Gastroesophageal sphincter (tissue), 4 donors: Measurements from ENCODE around the gene ZCCHC14. TPM values are rescaled to one million over a fixed set of nuclear protein-coding genes. Genes with fewer than 3 reads are reported as not detected.
A peak's percentile ranks its signal among the peaks of the same experiment; 100 is the strongest.

Experiments
- ATAC-seq: fragments of 150-250 bp; one replicate; pipeline ENCODE4 v1.9.1; 2016; ENCODE audit warnings: mild to moderate bottlenecking, moderate library complexity
- H3K27ac ChIP-seq, 4 donors: fragments of 200-600 bp; sonication (generic) in 3 of 4; 1 replicate in 3 of 4; 2 replicates in 1 of 4; pipeline ENCODE4 v1.5.1; 2016 to 2019
- H3K27me3 ChIP-seq: fragments of 200-600 bp; sonication (generic); one replicate; pipeline ENCODE4 v1.5.1; 2019
- H3K36me3 ChIP-seq, 2 donors: fragments of 200-600 bp; sonication (generic); one replicate each; pipeline ENCODE4 v1.5.1; 2019; ENCODE audit warnings: control low read depth in 1 of 2
- H3K4me1 ChIP-seq, 3 donors: fragments of 200-600 bp; sonication (generic); 1 replicate in 2 of 3; 2 replicates in 1 of 3; pipeline ENCODE4 v1.5.1; 2016 to 2019; ENCODE audit warnings: control low read depth in 2 of 3
- H3K4me3 ChIP-seq, 2 donors: fragments of 200-600 bp; sonication (generic); one replicate each; pipeline ENCODE4 v1.5.1; 2019; ENCODE audit warnings: mild to moderate bottlenecking in 1 of 2, moderate library complexity in 1 of 2
- H3K9me3 ChIP-seq, 3 donors: fragments of 200-600 bp; sonication (generic); one replicate each; pipeline ENCODE4 v1.5.1; 2017 to 2019; ENCODE audit warnings: control low read depth in 2 of 3
- CTCF ChIP-seq, 4 experiments: fragments of 200-600 bp in 2 of 4; fragments of 450-650 bp in 2 of 4; sonication (generic) in 1 of 4; IDR thresholded peaks; one replicate each; pipeline ENCODE4 v1.5.1; 2017 to 2019; ENCODE audit warnings: antibody characterized with exemption in 4 of 4, mild to moderate bottlenecking in 2 of 4, moderate library complexity in 2 of 4
- EP300 ChIP-seq: sonication (generic); formaldehyde crosslinking; IDR thresholded peaks from one replicate; pipeline ENCODE4 v1.6.1; 2017; ENCODE audit warnings: antibody characterized with exemption, mild to moderate bottlenecking
- POLR2A ChIP-seq, 2 donors: fragments of 450-650 bp; IDR thresholded peaks; one replicate each; pipeline ENCODE4 v1.6.1; 2017; ENCODE audit warnings: antibody characterized with exemption in 2 of 2, mild to moderate bottlenecking in 2 of 2, moderate library complexity in 1 of 2
- POLR2AphosphoS5 ChIP-seq: sonication (generic); formaldehyde crosslinking; IDR thresholded peaks from one replicate; pipeline ENCODE4 v1.6.1; 2017; ENCODE audit warnings: antibody characterized with exemption
- WGBS, 2 donors: methylation state at CpG; one replicate each; pipeline ENCODE4 v1.1.5; 2018; ENCODE audit warnings: low coverage in 1 of 2; 5-methylcytosine and 5-hydroxymethylcytosine counted together
- total RNA-seq, 4 donors: library from RNA; depleted of rRNA; stranded (reverse); fragments of >200 nt; gene quantifications; one replicate each; pipeline ENCODE4 v1.1.0, GENCODE V29; 2016

Gene ZCCHC14
- total RNA-seq, 4 donors from 2014 or later, result 15.5 to 24.9 (median 19.9) TPM

DNA sequence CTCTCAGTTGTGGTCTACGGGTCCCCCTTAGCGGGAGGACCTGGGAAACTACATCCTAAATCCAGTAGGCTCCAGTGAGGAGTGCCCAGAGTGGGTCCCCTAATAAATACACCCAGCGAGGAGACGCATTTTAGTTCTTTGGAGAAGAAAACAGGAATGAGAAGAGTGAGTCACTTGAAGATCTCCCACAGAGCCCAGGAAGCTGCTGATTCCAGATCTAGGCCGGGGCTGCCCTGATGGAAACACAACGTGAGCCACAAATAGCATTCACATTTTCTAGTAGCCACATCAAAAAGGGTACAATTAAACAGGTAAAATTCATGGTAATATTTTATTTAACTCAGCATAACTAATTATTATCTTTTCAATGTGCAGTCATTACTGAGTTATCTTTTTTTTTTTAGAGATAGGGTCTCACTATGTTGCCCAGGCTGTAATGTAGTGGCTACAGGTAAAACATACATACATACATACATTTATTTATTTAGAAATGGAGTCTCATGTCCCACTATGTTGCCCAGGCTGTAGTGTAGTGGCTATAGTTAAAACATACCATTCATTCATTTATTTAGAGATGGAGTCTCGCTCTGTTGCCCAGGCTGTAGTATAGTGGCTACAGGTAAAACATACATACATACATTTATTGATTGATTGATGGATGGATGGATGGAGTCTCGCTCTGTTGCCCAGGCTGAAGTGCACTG lies 130.8 kb downstream of the ZCCHC14 start:
- 89 to 92% methylated on average over 4 to 6 of the region's 8 CpGs for WGBS, 2 donors
- Histone ChIP-seq H3K4me3 (no peak overlapping the region), H3K36me3 (peaks cover 0 to 74% of the 10 kb centered on the region in 2 donors), H3K27me3 (no peaks in the 10 kb centered on the region), H3K27ac (peak overlapping the region in 2 of 4 donors; percentile 77 to 82), H3K4me1 (peaks cover 0 to 42% (median 13%) of the 10 kb centered on the region in 3 donors), H3K9me3 (no peaks in the 10 kb centered on the region)
- no peak for ATAC-seq
- TF ChIP-seq POLR2A (IDR thresholded peaks at IDR 0.05) (no peak), CTCF (IDR thresholded peaks at IDR 0.05) (no peak), POLR2AphosphoS5 (no peak), EP300 (no peak)

- 94% methylated on average over 8 to 10 of the region's 16 CpGs for WGBS, 2 donors
- ATAC-seq, result no peak
- Histone ChIP-seq H3K4me1 (peaks cover 0 to 35% (median 13%) of the 10 kb centered on the region in 3 donors), H3K9me3 (no peaks in the 10 kb centered on the region), H3K27me3 (no peaks in the 10 kb centered on the region), H3K4me3 (no peak overlapping the region), H3K27ac (no peak overlapping the region), H3K36me3 (peaks cover 0 to 77% of the 10 kb centered on the region in 2 donors)
- TF ChIP-seq CTCF (IDR thresholded peaks at IDR 0.05) (no peak), POLR2A (IDR thresholded peaks at IDR 0.05) (no peak)
These were observed 131.8 kb downstream of the ZCCHC14 start for GRCh38 chr16:87360862-87361610.

- H3K36me3 ChIP-seq, result peaks cover 0 to 82% of the 10 kb centered on the region in 2 donors
- 91% methylated on average over 4 of the region's 7 CpGs; no CpG with 5 or more reads in 1 of the 2 donors for WGBS, 2 donors
These were observed 133.7 kb downstream of the ZCCHC14 start for GRCh38 chr16:87359121-87359520.

DNA sequence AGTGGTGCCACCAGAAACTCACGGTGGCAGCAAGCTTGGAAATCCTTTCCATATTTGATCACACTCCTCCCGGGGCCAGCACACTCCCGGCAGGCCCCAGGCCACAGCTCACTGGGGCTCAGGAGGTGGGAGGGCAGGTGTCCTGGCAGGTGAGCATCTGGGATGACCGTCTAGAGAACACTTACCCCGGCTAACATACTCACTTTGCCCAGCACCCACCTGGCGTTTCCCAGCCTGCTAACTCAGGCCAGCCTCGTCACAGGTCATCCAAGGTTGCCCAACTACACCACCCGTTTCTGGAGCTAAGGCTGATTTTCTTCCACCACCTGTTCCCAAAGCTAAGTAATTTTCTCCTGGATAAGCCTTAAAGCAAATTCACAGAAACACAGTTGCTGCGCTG lies 134.1 kb downstream of the ZCCHC14 start:
- TF ChIP-seq EP300 (no peak), POLR2A (IDR thresholded peaks at IDR 0.05) (no peak), POLR2AphosphoS5 (no peak), CTCF (IDR thresholded peaks at IDR 0.05) (no peak)
- peaks cover 0 to 17% (median 8%) of the 10 kb centered on the region in 3 donors for H3K4me1 ChIP-seq
- ATAC-seq, result no peak
- WGBS, 2 donors, result 72 to 80% methylated on average over 2 to 5 of the region's 9 CpGs
- H3K27ac ChIP-seq, result no peak overlapping the region
- no peaks in the 10 kb centered on the region for H3K27me3 ChIP-seq
- H3K4me3 ChIP-seq, result no peak overlapping the region
- H3K9me3 ChIP-seq, result no peaks in the 10 kb centered on the region
- H3K36me3 ChIP-seq, result peaks cover 0 to 86% of the 10 kb centered on the region in 2 donors

More at GRCh38 chr16:87359121-87359520, 133.7 kb downstream of the ZCCHC14 start:
- Histone ChIP-seq H3K27me3 (no peaks in the 10 kb centered on the region), H3K9me3 (no peaks in the 10 kb centered on the region), H3K4me3 (no peak overlapping the region), H3K4me1 (peaks cover 0 to 21% (median 10%) of the 10 kb centered on the region in 3 donors), H3K27ac (no peak overlapping the region)
- TF ChIP-seq POLR2AphosphoS5 (no peak), EP300 (no peak), CTCF (IDR thresholded peaks at IDR 0.05) (no peak)
- ATAC-seq, result no peak
